KBM-7 (cell line): Measurements from ENCODE around the gene CCNI2.

Experiments used
- DNase-seq: peaks from one replicate; pipeline ENCODE4 v3.0.0-alpha.2; 2015
- in situ Hi-C: fragments of 300-500 bp; cut with MboI; formaldehyde crosslinking; loops from 2 replicates; pipeline ENCODE4 v1.14.3; 2020; ENCODE audit warnings: low sequenced_read_pairs, low pct_unique_long_range_greater_than_20kb, mixed read lengths

CCNI2 gene

DNA sequence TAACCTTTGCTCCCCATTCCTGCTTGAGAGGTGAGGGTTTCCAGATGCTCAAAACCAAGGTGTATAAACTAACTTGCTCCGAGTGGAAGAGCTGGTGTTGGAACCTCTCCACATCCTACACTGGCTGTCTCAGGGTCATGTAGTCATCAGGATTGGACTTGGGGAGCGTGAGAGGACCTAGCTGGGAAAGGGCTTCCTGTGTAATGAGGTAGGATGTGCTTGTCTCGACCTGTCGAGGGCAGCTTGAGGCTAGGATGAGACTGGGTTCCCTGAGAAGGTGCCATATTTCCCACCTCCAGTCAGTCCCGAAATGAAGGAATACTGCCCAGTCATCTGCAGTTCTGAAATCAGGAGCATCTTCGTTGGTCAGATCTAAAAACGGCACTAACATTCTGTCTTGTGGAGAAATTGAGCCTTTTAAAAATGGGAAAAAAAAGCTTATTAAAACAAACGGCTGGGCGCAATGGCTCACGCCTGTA, 1.3 kb downstream of the CCNI2 start:
- in situ Hi-C loops, result no loop called here
- no peak for DNase-seq

DNA sequence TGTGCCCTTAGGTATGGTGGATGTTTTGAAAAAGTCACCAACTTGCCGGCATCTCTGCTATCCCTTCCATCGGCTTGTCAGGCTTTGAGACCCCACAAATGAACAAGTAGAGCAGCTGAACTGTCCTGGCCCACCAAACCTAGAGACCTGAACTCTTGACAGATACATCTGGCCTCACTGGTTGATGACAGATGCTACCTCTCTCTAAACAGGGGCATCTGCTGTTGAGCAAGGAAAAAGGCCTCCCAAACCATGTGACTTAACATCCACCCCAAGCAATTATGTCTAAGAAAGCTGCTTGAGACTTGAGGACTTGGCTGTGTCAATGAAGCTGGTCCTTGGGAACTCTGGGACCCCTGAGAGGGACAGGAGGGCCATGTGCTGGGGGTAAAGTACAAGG, 2.3 kb downstream of the CCNI2 start:
- no peak for DNase-seq
- in situ Hi-C loops, result no loop called here

DNA sequence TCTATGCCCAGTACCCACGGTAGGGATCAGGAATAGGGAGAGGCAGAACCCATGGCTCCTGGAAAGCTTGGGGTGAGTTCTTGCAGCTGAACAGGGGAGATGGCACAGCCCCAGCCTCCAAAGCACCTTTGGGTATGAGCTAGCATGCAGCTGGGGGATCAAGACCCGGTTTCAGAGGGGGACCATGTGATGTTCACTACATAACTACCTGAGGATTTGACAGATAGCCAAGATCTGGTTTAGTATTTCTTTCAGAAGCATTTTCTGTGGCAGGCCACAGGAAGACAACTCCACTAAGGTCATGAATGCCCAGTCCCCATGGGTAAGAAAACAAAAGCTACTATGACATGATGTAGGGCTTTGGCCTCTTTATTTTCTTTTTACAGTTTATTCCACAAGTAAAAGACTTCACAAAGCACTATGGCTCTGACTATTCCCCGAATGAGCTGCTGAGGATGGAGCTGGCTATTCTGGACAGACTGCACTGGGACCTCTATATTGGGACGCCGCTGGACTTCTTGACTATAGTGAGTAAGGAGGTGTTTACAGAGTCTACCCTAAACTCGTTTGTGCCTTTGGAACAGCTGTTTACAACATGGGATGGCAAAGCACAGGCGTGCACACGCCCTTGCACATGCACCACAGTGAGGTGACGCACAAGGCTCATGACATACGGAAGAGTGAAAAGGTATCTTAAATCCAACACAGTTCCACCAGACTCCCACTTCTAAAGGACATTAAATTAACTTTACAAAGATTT, 3.4 kb downstream of the CCNI2 start:
- DNase-seq, result no peak
- in situ Hi-C loops, result no loop called here

DNA sequence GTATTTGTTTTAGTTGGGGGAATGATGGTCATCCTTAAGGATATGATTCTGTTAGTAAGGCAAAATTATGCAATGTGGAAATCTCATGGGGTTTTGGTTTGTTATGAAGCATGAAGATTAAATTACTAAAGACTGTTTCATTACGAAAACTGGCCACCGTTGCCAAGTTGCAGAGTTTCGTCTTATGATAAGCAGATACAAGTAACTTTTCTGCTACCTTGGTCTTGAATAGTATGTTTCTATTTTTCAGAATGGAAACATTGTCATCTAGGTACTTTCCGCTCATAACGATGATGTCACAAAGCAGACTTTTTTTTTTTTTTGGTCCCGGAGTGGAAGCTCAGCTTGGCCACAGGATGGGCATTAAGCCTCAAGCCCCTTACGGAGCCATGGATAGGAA, 4.2 kb downstream of the CCNI2 start:
- in situ Hi-C loops, result no loop called here
- DNase-seq, result no peak

DNA sequence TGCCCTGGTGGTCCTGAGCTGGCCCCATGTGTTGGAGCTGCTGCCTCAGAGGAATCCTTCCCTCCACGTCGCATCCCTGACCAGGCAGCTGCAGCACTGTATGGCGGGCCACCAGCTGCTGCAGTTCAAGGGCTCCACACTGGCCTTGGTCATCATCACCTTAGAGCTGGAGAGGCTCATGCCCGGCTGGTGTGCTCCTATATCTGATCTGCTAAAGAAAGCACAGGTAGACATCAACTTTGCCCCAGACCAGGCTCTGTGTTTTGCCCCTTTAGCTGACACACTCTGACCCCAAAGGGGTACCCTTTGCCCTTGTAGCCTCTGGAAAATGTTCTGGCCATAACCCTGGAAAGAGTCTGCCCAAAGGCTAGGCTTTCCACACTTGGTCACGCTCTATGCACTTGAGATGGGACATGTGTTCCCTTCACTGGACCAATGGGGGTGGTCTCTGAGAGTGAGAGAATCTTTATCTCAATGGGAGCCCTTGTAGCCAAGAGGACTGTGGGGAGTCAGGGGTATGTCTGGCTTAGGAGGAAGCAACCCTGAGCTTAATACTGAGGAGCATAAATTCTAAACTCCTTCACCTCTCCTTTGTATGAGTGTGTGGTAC, 4.8 kb downstream of the CCNI2 start:
- in situ Hi-C loops, result no loop called here

DNA sequence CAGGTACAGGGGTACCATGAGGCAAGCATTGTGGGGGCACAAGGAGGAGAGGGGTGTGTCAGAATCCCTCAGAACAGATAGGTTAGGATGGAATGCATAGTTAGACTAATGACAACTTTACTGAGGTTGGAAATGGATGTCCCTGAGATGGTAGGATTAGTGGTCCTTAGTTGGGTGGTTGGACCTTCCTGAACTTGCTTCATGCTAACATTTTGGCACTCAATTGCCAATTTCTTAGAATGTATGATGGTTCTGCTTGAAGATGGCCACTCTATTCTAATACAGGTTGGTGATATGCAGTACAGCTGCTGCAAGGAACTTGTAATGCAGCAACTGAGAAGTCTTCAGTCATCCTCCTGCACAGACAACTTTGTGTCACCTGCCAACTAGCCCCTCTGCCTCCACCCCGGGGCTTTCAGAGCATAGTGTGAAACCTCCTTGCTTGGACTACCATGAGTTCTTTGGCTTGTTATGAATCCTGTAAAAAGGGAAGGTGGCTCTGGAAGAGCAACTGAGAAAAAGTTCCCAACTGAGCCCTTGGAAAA, 5.4 kb downstream of the CCNI2 start:
- in situ Hi-C loops, result no loop called here
- DNase-seq, result no peak

More for the DNA sequence above, 4.8 kb downstream of the CCNI2 start:
- no peak for DNase-seq

DNA sequence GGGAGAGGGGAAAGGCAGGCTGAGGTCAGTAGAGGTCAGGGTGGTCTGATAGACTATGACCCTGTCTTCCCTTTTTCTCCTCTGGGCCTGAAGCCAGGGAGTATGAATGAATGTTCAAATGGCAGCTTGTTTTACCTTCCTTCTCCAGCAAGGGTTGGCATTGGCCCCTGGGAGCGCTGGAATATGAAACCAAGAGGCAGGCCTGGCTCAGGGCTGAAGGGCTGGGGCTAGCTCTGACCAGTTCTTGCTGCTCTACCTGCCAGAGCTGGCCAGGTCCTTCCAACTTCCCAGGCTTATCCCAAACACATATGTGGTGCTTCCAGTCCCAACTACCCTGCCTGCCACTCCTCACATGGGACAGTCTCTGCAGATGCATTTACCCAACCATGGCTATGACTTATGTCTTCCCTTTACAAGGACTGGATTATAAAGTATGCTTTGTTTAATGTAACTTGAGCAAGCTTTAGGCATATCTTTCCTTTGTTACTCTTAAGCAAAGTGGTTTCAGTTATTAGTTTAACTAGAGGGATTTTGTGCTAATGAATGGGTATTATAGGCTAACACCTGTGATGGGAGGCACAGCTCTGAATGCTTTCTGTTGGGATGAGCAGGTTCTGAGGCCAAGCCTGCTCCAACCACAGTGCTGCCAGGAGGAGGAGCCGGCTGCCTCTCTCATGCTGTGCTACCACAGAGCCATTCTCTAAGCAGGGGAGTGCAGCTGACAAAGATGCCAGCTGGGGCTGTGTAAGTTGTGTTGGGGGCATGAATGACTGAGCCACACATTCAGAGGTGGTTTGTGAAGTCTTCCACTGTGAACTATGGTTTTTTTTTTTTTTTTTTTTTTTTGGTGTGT, 6.1 kb downstream of the CCNI2 start:
- DNase-seq, result peak; percentile 19
- in situ Hi-C loops, result no loop called here

DNA sequence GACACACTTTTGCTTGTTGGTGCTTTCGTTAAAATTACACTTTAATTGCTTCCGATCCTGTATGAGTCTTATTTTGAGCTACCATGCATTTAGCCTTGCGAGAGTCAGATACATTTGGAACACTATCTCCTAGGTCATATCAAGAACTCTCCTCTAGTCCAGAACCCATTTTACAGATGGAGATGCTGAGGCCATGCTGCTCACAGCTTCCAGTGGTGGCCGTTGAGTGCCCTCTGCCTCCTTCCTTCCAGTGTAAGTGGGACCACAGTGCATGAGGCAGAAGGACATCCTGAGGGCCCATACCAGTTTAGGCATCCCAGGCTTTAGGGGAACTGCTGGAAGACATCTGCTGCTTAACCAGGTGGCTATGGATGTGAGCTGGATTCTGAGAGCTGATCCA, 6.9 kb downstream of the CCNI2 start:
- DNase-seq, result no peak
- in situ Hi-C loops, result no loop called here

DNA sequence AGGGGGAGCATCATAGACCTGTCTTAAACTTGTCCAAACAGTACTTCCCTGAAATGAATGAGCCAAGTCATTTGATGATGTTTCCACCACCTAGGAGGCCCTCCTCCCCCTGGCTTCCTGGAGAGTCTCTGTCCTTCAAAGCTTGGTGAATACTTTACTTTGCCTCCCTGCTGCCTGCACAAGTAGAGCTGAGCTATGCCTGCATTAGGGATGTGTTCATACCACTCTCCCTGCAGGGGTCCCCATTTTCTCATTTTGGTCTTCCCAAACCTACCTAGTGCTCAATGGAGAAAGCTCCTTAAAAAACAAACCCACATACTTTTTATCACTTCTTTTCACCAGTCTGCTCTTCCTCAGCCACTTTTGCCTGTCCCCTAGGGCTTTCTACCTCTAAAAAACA, 7.7 kb downstream of the CCNI2 start:
- in situ Hi-C loops, result no loop called here
- peak; percentile 59 for DNase-seq

DNA sequence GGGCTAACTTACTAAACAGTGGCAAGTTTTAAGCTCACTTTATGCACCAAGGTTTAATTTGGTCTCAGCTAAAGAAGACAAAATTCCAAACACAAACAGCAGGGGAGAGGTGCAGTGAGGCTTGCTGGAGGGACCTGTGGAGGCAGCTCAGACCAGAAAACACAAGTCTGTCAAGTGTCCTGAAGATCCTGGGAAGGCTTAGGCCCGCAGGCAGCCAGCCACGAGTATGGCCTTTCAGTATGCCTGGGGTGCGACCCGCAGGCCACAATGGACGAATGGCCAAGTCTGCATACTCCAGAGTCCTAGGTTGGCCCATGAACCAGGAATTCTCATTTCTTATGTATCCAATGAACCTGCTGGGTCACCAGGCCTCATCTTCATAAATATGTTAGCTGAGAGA, 9.3 kb downstream of the CCNI2 start:
- DNase-seq, result no peak
- in situ Hi-C loops, result no loop called here

DNA sequence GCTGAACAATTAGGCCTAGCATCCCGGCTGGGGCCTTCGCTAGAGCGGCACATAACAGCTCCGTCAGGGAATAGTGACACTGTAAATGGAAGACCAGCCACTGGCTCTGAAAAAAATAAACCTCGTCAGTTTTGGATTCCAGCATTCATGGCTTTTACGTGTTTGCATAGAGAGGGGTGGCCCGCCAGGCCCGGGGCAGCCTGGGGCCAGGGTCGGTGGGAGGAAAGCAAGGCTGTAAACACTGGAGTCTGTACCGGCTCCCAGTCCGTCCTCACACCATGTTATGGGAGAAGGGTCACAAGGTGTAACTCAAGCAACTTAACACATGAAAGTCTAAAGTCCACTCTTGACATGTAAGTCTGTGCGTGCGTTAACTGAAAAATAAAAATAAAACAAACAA, 11.2 kb downstream of the CCNI2 start:
- in situ Hi-C loops, result no loop called here
- DNase-seq, result no peak

DNA sequence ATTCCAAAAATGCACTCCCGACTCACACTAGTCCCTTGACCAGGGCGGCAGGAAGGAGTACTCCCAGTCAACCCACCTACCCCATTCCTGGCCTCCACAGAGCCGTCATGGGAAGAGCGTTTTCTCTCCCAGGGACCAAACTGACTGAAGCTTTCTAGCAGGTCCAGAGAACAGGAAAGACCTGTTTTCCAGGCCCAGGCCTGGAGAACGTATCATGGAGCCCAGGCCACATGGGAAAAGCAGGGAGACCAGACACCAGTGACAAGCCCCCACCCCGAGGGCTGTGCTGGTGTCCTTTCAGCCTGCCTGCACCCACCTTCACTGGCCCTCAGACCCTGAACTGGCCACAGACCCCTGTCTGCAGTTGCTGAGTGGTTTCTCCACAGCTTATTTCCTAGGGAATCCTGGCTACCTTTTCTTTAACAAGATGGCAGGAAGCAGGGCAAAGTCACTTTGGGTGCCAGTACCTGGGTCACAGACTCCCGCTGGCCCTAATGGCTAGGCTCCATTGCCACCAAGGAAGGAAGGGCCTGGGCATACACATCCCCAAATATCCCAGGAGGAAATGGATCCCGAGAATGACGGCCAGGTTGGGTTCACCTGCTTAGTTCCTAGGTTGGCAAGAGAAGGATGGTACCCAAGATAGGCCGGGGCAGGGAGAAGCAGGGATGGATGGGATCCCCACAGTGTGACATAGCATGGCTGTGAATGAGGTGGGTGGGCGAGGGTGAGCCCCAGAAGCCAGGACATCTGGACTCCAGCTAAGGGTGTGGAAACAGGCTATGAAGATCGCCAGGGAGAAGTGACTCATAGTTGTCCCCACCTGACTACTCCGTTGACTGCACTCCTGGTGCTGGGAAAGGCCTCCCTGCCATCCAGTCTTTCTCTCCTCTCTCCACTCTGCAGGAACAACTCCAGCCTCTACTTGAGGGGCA, 12.2 kb downstream of the CCNI2 start:
- in situ Hi-C loops, result no loop called here
- DNase-seq, result no peak

DNA sequence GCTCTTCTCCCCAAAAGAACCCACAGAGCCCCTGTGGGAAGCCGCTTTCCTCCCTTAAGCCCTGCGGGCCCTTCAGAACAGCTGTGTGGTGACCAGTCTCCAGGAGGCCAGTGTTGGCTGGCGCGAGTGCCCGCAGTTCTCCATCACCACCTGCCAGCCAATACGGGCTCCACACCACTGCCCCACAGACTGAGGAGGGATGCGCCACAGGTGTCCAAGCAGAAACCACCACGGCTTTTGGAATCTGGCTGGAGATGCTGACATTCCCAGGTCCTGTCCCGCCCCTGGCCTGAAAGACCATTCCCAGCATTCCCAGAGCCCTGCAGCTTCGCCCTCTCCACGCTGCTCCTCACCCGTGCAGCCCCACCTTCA, 12.8 kb downstream of the CCNI2 start:
- DNase-seq, result no peak
- in situ Hi-C loops, result no loop called here

DNA sequence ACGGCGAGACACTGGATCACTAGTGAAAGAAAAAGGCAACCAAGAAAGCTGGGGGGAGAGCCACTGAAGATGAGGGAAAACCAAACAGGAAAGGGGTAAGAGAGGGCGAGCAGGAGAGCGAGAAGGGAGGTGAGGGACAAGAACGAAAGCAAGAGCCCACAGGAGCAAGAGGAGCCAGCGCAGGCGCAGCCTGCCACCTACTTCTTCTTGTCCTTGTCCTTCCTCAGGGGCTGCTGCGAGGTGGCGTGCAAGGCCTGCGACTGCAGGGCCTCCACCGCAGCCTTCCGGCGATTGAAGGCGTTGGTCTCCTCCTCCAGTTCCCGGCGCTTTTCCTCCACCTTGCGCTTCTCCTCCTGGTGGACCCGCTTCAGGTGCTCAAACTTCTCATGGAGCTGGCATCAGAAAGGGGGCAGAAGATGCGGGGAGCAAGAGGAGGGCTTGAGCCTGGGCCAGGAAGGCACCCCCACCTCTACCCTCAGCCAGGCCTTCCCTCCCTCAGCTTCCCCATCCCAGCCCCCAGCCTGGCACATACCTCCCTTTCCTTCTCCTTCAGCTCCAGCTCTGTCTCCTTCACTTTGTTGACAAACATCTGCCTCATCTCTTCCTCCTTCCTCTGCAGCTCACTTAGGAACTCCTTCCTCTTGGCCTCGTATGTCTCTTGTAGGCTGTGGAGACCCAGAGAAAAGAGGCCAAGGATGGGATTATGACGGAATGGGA, 13.5 kb downstream of the CCNI2 start:
- in situ Hi-C loops, result no loop called here

DNA sequence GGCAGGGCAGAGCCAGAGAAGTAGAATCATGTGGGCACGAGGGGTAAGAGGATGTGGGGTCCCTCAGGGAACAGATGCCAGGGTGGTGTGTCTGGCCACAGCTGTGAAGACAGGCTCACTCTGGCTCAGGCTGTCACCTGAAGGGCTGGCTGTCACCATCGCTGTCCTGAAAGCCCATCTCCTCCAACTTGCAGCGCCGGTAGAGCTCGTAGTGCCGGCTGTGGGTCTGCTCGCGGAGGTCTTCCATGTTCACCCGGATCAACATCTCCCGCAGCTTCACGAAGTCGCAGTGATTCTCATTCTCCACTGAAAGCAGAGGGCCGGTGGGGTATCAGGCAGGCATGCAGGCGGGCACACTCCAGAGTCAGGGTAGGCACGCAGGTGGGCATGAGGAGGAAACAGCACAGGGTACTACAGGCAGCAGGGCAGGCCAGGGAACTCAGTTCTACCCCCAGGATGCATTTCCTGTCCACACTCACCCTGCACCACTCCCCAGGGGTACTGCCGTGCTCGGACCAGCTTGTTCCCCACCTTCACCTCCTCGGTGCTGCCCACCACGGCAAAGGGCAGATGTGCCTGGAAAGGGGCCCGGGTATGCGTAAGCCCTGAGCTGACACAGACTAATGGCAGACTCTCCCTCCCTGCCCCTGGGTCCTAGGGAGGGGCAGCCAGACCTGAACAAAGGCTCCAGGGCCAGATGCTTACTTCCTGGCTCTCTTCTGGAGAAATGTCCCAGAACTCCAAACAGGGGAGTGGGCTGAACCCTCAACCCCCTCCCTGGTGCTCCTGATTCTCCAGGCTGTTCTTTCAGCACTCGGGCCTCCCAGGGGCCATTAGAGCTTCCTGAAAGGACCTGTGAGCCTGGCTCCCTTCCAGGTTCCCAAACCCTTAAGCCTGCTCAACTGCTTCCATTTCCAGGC, 14.4 kb downstream of the CCNI2 start:
- in situ Hi-C loops, result no loop called here

More for the DNA sequence above, 13.5 kb downstream of the CCNI2 start:
- DNase-seq, result no peak

DNA sequence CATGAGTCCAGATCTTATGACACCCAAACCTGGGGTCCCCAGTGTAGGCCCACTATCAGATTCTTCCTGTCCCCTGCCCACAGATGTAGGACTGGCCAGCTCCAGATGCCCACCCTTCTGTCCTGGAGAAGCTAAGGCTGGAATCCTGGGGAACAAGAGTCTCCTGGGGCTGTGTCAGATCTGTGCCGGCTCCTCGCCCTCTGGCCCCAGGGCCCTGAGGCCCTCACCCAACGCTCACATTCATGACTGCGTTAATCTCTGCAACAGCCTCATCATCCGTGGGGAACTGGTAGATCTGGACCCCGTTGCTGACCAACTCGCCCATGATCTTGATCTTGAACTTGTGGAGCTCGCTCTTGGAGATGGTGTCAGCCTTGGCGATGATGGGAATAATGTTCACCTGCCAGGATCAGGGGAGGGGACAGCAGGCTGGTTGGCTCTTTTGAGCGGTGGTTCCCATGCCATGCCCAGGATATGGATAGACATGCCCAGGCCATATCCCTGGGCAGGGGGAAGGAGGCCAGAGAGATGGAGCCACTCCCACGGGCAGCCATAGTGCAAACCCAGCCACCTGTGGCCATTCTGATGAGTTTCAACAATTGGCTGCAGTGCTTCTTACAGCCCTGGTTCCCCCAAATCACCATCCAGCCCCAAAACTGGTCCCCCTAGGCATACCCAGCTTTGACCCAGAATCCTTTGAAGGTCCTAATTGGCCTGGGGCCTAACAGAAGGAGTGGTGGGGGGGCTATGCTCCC, 15.2 kb downstream of the CCNI2 start:
- in situ Hi-C loops, result no loop called here
- DNase-seq, result no peak

More for the DNA sequence above, 14.4 kb downstream of the CCNI2 start:
- DNase-seq, result no peak
